ENCODE results near the gene GPX2. TPM values are rescaled to one million over a fixed set of nuclear protein-coding genes. Genes with fewer than 3 reads are reported as not detected.
A peak's percentile ranks its signal among the peaks of the same experiment; 100 is the strongest.

Gene GPX2
- total and polyA plus RNA-seq, 2 of the 4 experiments (the other 2 are of a cell fraction) = not detected

DNA sequence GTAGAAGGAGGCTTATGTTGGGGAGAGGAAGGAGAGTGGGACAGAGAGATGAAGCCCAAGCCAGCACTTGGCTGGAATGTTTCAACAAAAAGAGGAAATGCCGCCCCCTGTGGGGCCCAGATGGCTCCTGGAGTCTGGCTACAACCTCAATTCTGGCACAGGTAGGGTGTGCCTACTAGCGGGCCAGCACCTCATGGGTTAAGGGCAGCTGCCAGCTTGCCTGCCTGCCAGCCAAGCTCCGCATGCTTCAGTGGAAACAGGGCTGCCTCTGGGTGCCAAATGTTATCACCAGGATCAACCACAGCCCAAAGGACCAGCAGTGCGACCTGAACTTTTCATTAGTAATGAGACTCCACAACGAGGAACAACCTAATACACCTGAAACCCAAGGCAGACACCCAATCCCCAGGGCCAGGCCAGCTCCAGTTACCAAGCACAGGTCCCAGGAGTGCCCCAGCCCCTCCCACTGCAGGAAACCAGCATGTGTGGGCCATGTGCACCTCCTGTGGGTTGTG lies 18.3 kb upstream of the GPX2 start:
- no peak overlapping the region for H4K91ac ChIP-seq (ENCODE audit: insufficient read depth, low read depth, low read length)
- H2BK5ac ChIP-seq (ENCODE audit: low read depth, low read length, poor library complexity, severe bottlenecking) = no peak overlapping the region
- POLR2A ChIA-PET (ENCODE audit: unreplicated experiment) = no interaction called here
- no peaks in the 10 kb centered on the region for H3K9me3 ChIP-seq (ENCODE audit: control insufficient read depth, insufficient read depth, low read length)
- H3K18ac ChIP-seq (ENCODE audit: low read depth, low read length) = no peak overlapping the region
- no peak overlapping the region for H3K4me3 ChIP-seq (ENCODE audit: insufficient read depth, low read depth, low read length)
- no TSS peak for BruUV-seq (replicated peaks)
- H3K27ac ChIP-seq (ENCODE audit: insufficient read depth, low read length) = no peak overlapping the region
- no peak overlapping the region for H2BK20ac ChIP-seq (ENCODE audit: low read depth, low read length)
- in situ Hi-C loops (cut with MboI; ENCODE audit: low sequenced_read_pairs) = no loop called here
- no peak overlapping the region for H2AK5ac ChIP-seq (ENCODE audit: low read depth, low read length)
- no peaks in the 10 kb centered on the region; the same call in 1 of the 2 replicates for H3K9me1 ChIP-seq (ENCODE audit: insufficient read depth, low read length)
- no peak for TF ChIP-seq RCOR1 (IDR thresholded peaks at IDR 0.05; ENCODE audit: insufficient replicate concordance, low read length)
- no peak for TF ChIP-seq MAFK (IDR thresholded peaks at IDR 0.05; ENCODE audit: low read depth, low read length)
- TF ChIP-seq CEBPB (IDR thresholded peaks at IDR 0.05; ENCODE audit: low read depth, low read length) = no peak
- no peak for TF ChIP-seq POLR2A (IDR thresholded peaks at IDR 0.05; ENCODE audit: low read depth, low read length)
- no peak for TF ChIP-seq NFE2L2 (IDR thresholded peaks at IDR 0.05; ENCODE audit: low read depth, low read length)
- H2AFZ ChIP-seq (replicated peaks; ENCODE audit: low read length, poor library complexity) = no peak overlapping the region
- CTCF ChIA-PET = no interaction called here
- H3K56ac ChIP-seq (ENCODE audit: extremely low read depth, insufficient read depth, low read length) = no peak overlapping the region
- no peak overlapping the region for H2BK15ac ChIP-seq (ENCODE audit: low read depth, low read length)
- H3K4me1 ChIP-seq (ENCODE audit: control insufficient read depth, insufficient read depth, low read length) = no peaks in the 10 kb centered on the region
- no peak overlapping the region for H3K14ac ChIP-seq (replicated peaks; ENCODE audit: low read depth, low read length)
- no peaks in the 10 kb centered on the region for H3K36me3 ChIP-seq (ENCODE audit: control insufficient read depth, insufficient read depth, low read length)
- H3K4ac ChIP-seq (ENCODE audit: low read depth, low read length) = no peak overlapping the region
- no peak for DNase-seq
- no peak overlapping the region for H3K23ac ChIP-seq (ENCODE audit: low read depth, low read length)
- H3K79me1 ChIP-seq (ENCODE audit: low read depth in 1 of 2, low read length in 2 of 2) = no peaks in the 10 kb centered on the region
- no peak overlapping the region for H4K5ac ChIP-seq (ENCODE audit: low read depth, low read length)
- WGBS, 2 experiments (ENCODE audit: extremely low coverage in 2 of 2, insufficient read length in 1 of 2) = 54% methylated on average over 2 of the region's 5 CpGs; no CpG with 5 or more reads in 1 of the 2 experiments
- no peak overlapping the region for H3K4me2 ChIP-seq (ENCODE audit: low read depth, low read length)
- no peak for ATAC-seq (ENCODE audit: low read depth)
- peak overlapping the region; percentile 13 for H2AK9ac ChIP-seq (replicated peaks; ENCODE audit: low read depth, low read length, poor library complexity)
- H4K20me1 ChIP-seq (ENCODE audit: insufficient read depth, low read length) = no peaks in the 10 kb centered on the region
- no peak overlapping the region for H2BK120ac ChIP-seq (ENCODE audit: low read depth, low read length)
- no peak overlapping the region for H4K8ac ChIP-seq (ENCODE audit: low read depth in 2 of 2, low read length in 2 of 2)
- H3K9ac ChIP-seq (ENCODE audit: low read depth, low read length) = no peak overlapping the region
- dilution Hi-C loops (cut with HindIII; ENCODE audit: low sequenced_read_pairs, unreplicated experiment) = no loop called here
- H3K27me3 ChIP-seq (ENCODE audit: control insufficient read depth, insufficient read depth, low read length) = no peaks in the 10 kb centered on the region
- intact Hi-C loops (cut with micrococcal nuclease) = no loop called here
